ENCODE measurements around the gene ARL2BP. TPM values are rescaled to one million over a fixed set of nuclear protein-coding genes. Genes with fewer than 3 reads are reported as not detected.
A peak's percentile ranks its signal among the peaks of the same experiment; 100 is the strongest.

Gene ARL2BP
- total and polyA plus RNA-seq, 2 of the 13 experiments (the other 11 are each of a cell fraction or from before 2014, with no cell fraction given) = 64.3 to 67.6 TPM

GRCh38 chr16:57264950-57265371 is 19.9 kb downstream of the ARL2BP start:
- H3K36me3 ChIP-seq (replicated peaks in 1 of 2; ENCODE audit: control insufficient read depth in 1 of 2, insufficient read depth in 2 of 2, low read length in 2 of 2) = peaks cover 18 to 34% of the 10 kb centered on the region in 2 experiments; a peak in 4 of 5 replicates
- H3K4me1 ChIP-seq (ENCODE audit: insufficient read depth, low read length) = peaks cover 40% of the 10 kb centered on the region
- ATAC-seq (no peak), DNase-seq (ENCODE audit: low spot score) (no peak), FAIRE-seq (no peak)
- intact Hi-C loops (cut with micrococcal nuclease; ENCODE audit: unreplicated experiment) = no loop called here
- H3K79me2 ChIP-seq (ENCODE audit: insufficient read depth, low read length) = peaks cover 22% of the 10 kb centered on the region
- no peak overlapping the region for H3K27ac ChIP-seq (ENCODE audit: extremely low read length, insufficient read depth, low read length)
- CTCF ChIA-PET (ENCODE audit: low intra/inter-chr PET ratio, low total read pairs) = no interaction called here
- H3K4me3 ChIP-seq (replicated peaks in 1 of 3; ENCODE audit: insufficient read depth in 1 of 3, low read depth in 2 of 3, low read length in 3 of 3) = no peak overlapping the region
- in situ Hi-C loops (cut with HindIII; ENCODE audit: extremely low pct_ligation_motif_present, low pct_unique_long_range_greater_than_20kb) = no loop called here
- H3K9ac ChIP-seq (ENCODE audit: insufficient read depth, low read depth, low read length) = no peak overlapping the region
- no peak for TF ChIP-seq ZNF138 (CRISPR knock-in tag; IDR thresholded peaks at IDR 0.05; ENCODE audit: low read depth)
- TF ChIP-seq ZNF850 (CRISPR knock-in tag; conservative IDR thresholded peaks at IDR 0.05) = no peak
- TF ChIP-seq AGO2 (optimal IDR thresholded peaks at IDR 0.05; ENCODE audit: low read depth, low read length) = peak; percentile 36
- peak; percentile 33 for TF ChIP-seq AGO1 (IDR thresholded peaks at IDR 0.05; ENCODE audit: low read depth, low read length, poor library complexity, severe bottlenecking)
- no peak for TF ChIP-seq KAT8 (CRISPR knock-in tag; IDR thresholded peaks at IDR 0.05)
- peaks cover 9% of the 10 kb centered on the region for H4K20me1 ChIP-seq (ENCODE audit: insufficient read depth, low read length)
- POLR2A ChIA-PET = interaction anchor here (1.1 kb wide), 1 partner anchor 15 kb away, joined by 4 read pairs; no protein-coding TSS in a partner anchor
- no peak overlapping the region for H3K4me2 ChIP-seq (ENCODE audit: low read depth, low read length)
- no peaks in the 10 kb centered on the region for H3K27me3 ChIP-seq (ENCODE audit: control insufficient read depth in 1 of 2, insufficient read depth in 2 of 2, low read length in 2 of 2)
- no peaks in the 10 kb centered on the region for H3K9me3 ChIP-seq (ENCODE audit: low read length)
- 99% methylated on average over 10 of the region's 11 CpGs for WGBS (ENCODE audit: low lambda C conversion rate)
- no peak overlapping the region for H2AFZ ChIP-seq (ENCODE audit: low read length)
- no TSS peak for BruUV-seq (replicated peaks)

DNA sequence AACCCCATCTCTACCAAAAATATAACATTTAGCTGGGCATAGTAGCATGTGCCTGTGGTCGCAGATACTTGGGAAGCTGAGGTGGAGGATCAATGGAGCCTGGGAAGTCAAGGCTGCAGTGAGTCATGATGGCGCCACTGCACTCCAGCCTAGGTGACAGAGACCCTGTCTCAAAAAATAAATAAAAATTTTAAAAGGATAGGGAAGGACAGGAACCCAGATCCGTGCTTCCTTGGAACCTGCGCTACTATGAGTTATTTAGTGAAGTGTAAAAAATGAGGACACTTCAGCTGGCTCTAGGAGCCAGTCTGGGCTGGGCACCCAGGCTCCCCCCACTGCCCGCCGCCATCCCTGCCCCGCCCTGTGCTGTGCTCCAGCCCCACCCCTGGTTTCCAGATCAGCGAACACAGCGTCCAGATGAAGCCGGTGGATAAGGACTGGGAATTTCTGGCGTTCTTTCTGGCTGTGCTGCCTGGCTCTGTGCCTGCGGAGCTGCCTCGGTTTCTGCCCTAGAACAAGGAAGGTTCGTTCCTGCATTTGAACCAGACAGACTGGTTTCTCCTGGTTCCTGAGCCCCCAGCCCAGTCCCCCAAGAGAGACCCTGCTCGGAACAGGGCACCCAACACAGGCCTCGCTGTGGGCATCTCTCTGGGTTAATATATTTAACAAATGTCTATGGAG is 20.9 kb downstream of the ARL2BP start:
- CTCF ChIA-PET (ENCODE audit: low intra/inter-chr PET ratio, low total read pairs) = no interaction called here
- TF ChIP-seq ZSCAN22 (CRISPR knock-in tag; IDR thresholded peaks at IDR 0.05) (no peak), CBX5 (CRISPR knock-in tag; IDR thresholded peaks at IDR 0.05; ENCODE audit: borderline replicate concordance) (no peak), FOXC1 (CRISPR knock-in tag; IDR thresholded peaks at IDR 0.05; ENCODE audit: borderline replicate concordance) (no peak), ZGPAT (CRISPR knock-in tag; IDR thresholded peaks at IDR 0.05) (0 out of 2 replicates have a peak, but pooled peaks have one; percentile 2), HOXA7 (CRISPR knock-in tag; IDR thresholded peaks at IDR 0.05) (no peak), ZNF253 (CRISPR knock-in tag; IDR thresholded peaks at IDR 0.05; ENCODE audit: borderline replicate concordance) (no peak), RAD51 (IDR thresholded peaks at IDR 0.05; ENCODE audit: borderline replicate concordance) (no peak), SP4 (CRISPR knock-in tag; IDR thresholded peaks at IDR 0.05) (no peak), SMAD9 (CRISPR knock-in tag; IDR thresholded peaks at IDR 0.05) (no peak), SNRNP70 (IDR thresholded peaks at IDR 0.05; ENCODE audit: low read depth, low read length) (no peak)

More for the DNA sequence above, 20.9 kb downstream of the ARL2BP start:
- no TSS peak for BruUV-seq (replicated peaks)
- in situ Hi-C loops (cut with HindIII; ENCODE audit: extremely low pct_ligation_motif_present, low pct_unique_long_range_greater_than_20kb) (no loop called here), intact Hi-C loops (cut with micrococcal nuclease; ENCODE audit: unreplicated experiment) (no loop called here)
- Histone ChIP-seq H3K9me3 (ENCODE audit: low read length) (no peaks in the 10 kb centered on the region), H3K79me2 (ENCODE audit: insufficient read depth, low read length) (peaks cover 22% of the 10 kb centered on the region), H3K9ac (ENCODE audit: insufficient read depth, low read depth, low read length) (no peak overlapping the region), H3K4me1 (ENCODE audit: insufficient read depth, low read length) (peaks cover 51% of the 10 kb centered on the region), H3K27ac (ENCODE audit: extremely low read length, insufficient read depth, low read length) (peak overlapping the region; percentile 48), H2AFZ (ENCODE audit: low read length) (no peak overlapping the region), H3K4me3 (replicated peaks in 1 of 3; ENCODE audit: insufficient read depth in 1 of 3, low read depth in 2 of 3, low read length in 3 of 3) (no peak overlapping the region), H4K20me1 (ENCODE audit: insufficient read depth, low read length) (peaks cover 9% of the 10 kb centered on the region), H3K27me3 (ENCODE audit: control insufficient read depth in 1 of 2, insufficient read depth in 2 of 2, low read length in 2 of 2) (no peaks in the 10 kb centered on the region), H3K4me2 (ENCODE audit: low read depth, low read length) (peak overlapping the region; percentile 37), H3K36me3 (replicated peaks in 1 of 2; ENCODE audit: control insufficient read depth in 1 of 2, insufficient read depth in 2 of 2, low read length in 2 of 2) (peaks cover 14 to 25% of the 10 kb centered on the region in 2 experiments; a peak in 4 of 5 replicates)
- WGBS (ENCODE audit: low lambda C conversion rate) = 79% methylated on average over 16 of the region's 16 CpGs
- ATAC-seq (no peak), DNase-seq (ENCODE audit: low spot score) (no peak), FAIRE-seq (no peak)
- POLR2A ChIA-PET = interaction anchor here (0.6 to 1.3 kb wide), 4 partner anchors 12 to 213 kb away, joined by 3 to 4 read pairs (median 4); no protein-coding TSS in a partner anchor
